HEK293 (cell line): ENCODE results near the gene ZFP57.

Experiments used
- CTCF ChIA-PET: fragments of 350-600 bp; formaldehyde crosslinking; extraction: SDS; loops from one replicate; lab custom pipeline; 2021; ENCODE audit warnings: antibody characterized with exemption; lab: Yijun Ruan, JAX
- POLR2A ChIA-PET: fragments of 300-600 bp; formaldehyde crosslinking; extraction: SDS; loops from one replicate; lab custom pipeline; 2020; ENCODE audit warnings: antibody characterized with exemption, inconsistent platforms; lab: Yijun Ruan, JAX
- H3K27ac ChIP-seq: fragments of 200-500 bp; sonication (Bioruptor generic); 2 replicates; pipeline ENCODE4 v1.5.1; 2014; ENCODE audit warnings: low read depth, low read length, control low read depth, inconsistent platforms; ENCODE audit errors: extremely low read depth
- H3K36me3 ChIP-seq, 2 experiments: fragments of 200-500 bp in 1 of 2; sonication (Bioruptor generic) in 1 of 2; 1 replicate in 1 of 2; 2 replicates in 1 of 2; pipeline ENCODE4 v1.5.1; 2014 to 2017; ENCODE audit warnings: inconsistent platforms in 2 of 2, low read length in 2 of 2; ENCODE audit not compliant: control insufficient read depth in 2 of 2, insufficient read depth in 1 of 2
- H3K4me1 ChIP-seq: fragments of 200-500 bp; sonication (Bioruptor generic); 2 replicates; pipeline ENCODE4 v1.5.1; 2014; ENCODE audit warnings: mild to moderate bottlenecking, low read length, inconsistent platforms; ENCODE audit not compliant: control insufficient read depth, insufficient read depth
- H3K4me3 ChIP-seq: 2 replicates; pipeline ENCODE4 v1.5.1; 2011; ENCODE audit warnings: low read depth, mild to moderate bottlenecking, control low read depth, low read length, moderate library complexity
- H3K9me3 ChIP-seq: fragments of 200-500 bp; sonication (Bioruptor generic); 2 replicates; pipeline ENCODE4 v1.5.1; 2014; ENCODE audit warnings: low read depth, low read length, inconsistent platforms; ENCODE audit not compliant: control insufficient read depth, insufficient read depth
- ATF2 ChIP-seq: fragments of 450-650 bp; formaldehyde crosslinking; IDR thresholded peaks from 2 replicates; pipeline ENCODE4 v1.5.1; 2016; ENCODE audit warnings: missing biosample characterization, missing genetic modification characterization, low read depth
- BCL11B ChIP-seq: fragments of 450-650 bp; formaldehyde crosslinking; IDR thresholded peaks from 2 replicates; pipeline ENCODE4 v1.5.1; 2016; ENCODE audit warnings: low read depth, missing biosample characterization, missing genetic modification characterization
- GLI4 ChIP-seq: fragments of 450-650 bp; formaldehyde crosslinking; IDR thresholded peaks from 2 replicates; pipeline ENCODE4 v1.5.1; 2016; ENCODE audit warnings: missing biosample characterization, missing genetic modification characterization
- KLF16 ChIP-seq: fragments of 450-650 bp; formaldehyde crosslinking; IDR thresholded peaks from 2 replicates; pipeline ENCODE4 v1.5.1; 2017; ENCODE audit warnings: missing biosample characterization, missing genetic modification characterization
- MEIS1 ChIP-seq: sonication (generic); formaldehyde crosslinking; IDR thresholded peaks from 2 replicates; pipeline ENCODE4 v1.8.1; 2022; ENCODE audit warnings: missing genetic modification reagents, mild to moderate bottlenecking, borderline replicate concordance
- OSR2 ChIP-seq: fragments of 450-650 bp; formaldehyde crosslinking; IDR thresholded peaks from 2 replicates; pipeline ENCODE4 v1.5.1; 2016; ENCODE audit warnings: missing biosample characterization, missing genetic modification characterization
- SALL2 ChIP-seq: fragments of 450-650 bp; formaldehyde crosslinking; IDR thresholded peaks from 2 replicates; pipeline ENCODE4 v1.5.0; 2017; ENCODE audit warnings: missing biosample characterization, mild to moderate bottlenecking, missing genetic modification characterization, borderline replicate concordance
- SP3 ChIP-seq: fragments of 450-650 bp; formaldehyde crosslinking; IDR thresholded peaks from 2 replicates; pipeline ENCODE4 v1.5.1; 2016; ENCODE audit warnings: missing biosample characterization, missing genetic modification characterization
- ZBTB21 ChIP-seq: fragments of 450-650 bp; formaldehyde crosslinking; IDR thresholded peaks from 2 replicates; pipeline ENCODE4 v1.5.1; 2017; ENCODE audit warnings: missing biosample characterization, missing genetic modification characterization
- ZBTB8A ChIP-seq: fragments of 450-650 bp; formaldehyde crosslinking; IDR thresholded peaks from 2 replicates; pipeline ENCODE4 v1.5.1; 2016; ENCODE audit warnings: missing biosample characterization, missing genetic modification characterization
- ZFHX2 ChIP-seq: fragments of 450-650 bp; formaldehyde crosslinking; conservative IDR thresholded peaks from 2 replicates; pipeline ENCODE4 v1.5.1; 2016; ENCODE audit warnings: missing biosample characterization, missing genetic modification characterization
- ZNF132 ChIP-seq: fragments of 450-650 bp; formaldehyde crosslinking; IDR thresholded peaks from 2 replicates; pipeline ENCODE4 v1.5.1; 2017; ENCODE audit warnings: missing biosample characterization, missing genetic modification characterization, borderline replicate concordance
- ZNF140 ChIP-seq: fragments of 450-650 bp; formaldehyde crosslinking; IDR thresholded peaks from 2 replicates; pipeline ENCODE4 v1.5.1; 2016; ENCODE audit warnings: missing biosample characterization, missing genetic modification characterization
- ZNF18 ChIP-seq: fragments of 450-650 bp; formaldehyde crosslinking; IDR thresholded peaks from 2 replicates; pipeline ENCODE4 v1.5.1; 2016; ENCODE audit warnings: missing biosample characterization, missing genetic modification characterization
- ZNF211 ChIP-seq: fragments of 450-650 bp; formaldehyde crosslinking; IDR thresholded peaks from 2 replicates; pipeline ENCODE4 v1.5.1; 2016; ENCODE audit warnings: low read depth, missing biosample characterization, missing genetic modification characterization
- ZNF214 ChIP-seq: fragments of 450-650 bp; formaldehyde crosslinking; IDR thresholded peaks from 2 replicates; pipeline ENCODE4 v1.5.1; 2017; ENCODE audit warnings: missing biosample characterization, mild to moderate bottlenecking, missing genetic modification characterization, borderline replicate concordance
- ZNF23 ChIP-seq: fragments of 450-650 bp; formaldehyde crosslinking; IDR thresholded peaks from 2 replicates; pipeline ENCODE4 v1.5.1; 2016; ENCODE audit warnings: missing biosample characterization, missing genetic modification characterization, borderline replicate concordance
- ZNF274 ChIP-seq, 2 experiments: fragments of 200-500 bp in 1 of 2; fragments of 450-650 bp in 1 of 2; sonication (Bioruptor generic) in 1 of 2; formaldehyde crosslinking in 1 of 2; IDR thresholded peaks; 2 replicates each; pipeline versions ENCODE4 v1.5.1 to v1.6.1; 2014 to 2016; ENCODE audit warnings: borderline replicate concordance in 1 of 2, inconsistent platforms in 1 of 2, low read length in 1 of 2, missing biosample characterization in 1 of 2, missing genetic modification characterization in 1 of 2
- ZNF324 ChIP-seq: fragments of 450-650 bp; formaldehyde crosslinking; IDR thresholded peaks from 2 replicates; pipeline ENCODE4 v1.5.1; 2016; ENCODE audit warnings: missing biosample characterization, missing genetic modification characterization
- ZNF350 ChIP-seq: fragments of 450-650 bp; formaldehyde crosslinking; IDR thresholded peaks from 2 replicates; pipeline ENCODE4 v1.5.0; 2017; ENCODE audit warnings: missing biosample characterization, mild to moderate bottlenecking, missing genetic modification characterization
- ZNF423 ChIP-seq: fragments of 450-650 bp; formaldehyde crosslinking; IDR thresholded peaks from 2 replicates; pipeline ENCODE4 v1.5.1; 2016; ENCODE audit warnings: missing biosample characterization, missing genetic modification characterization
- ZNF433 ChIP-seq: fragments of 450-650 bp; formaldehyde crosslinking; IDR thresholded peaks from 2 replicates; pipeline ENCODE4 v1.5.1; 2016; ENCODE audit warnings: missing biosample characterization, missing genetic modification characterization, low read depth
- ZNF571 ChIP-seq: fragments of 450-650 bp; formaldehyde crosslinking; IDR thresholded peaks from 2 replicates; pipeline ENCODE4 v1.5.0; 2017; ENCODE audit warnings: missing biosample characterization, missing genetic modification characterization
- ZNF596 ChIP-seq: fragments of 450-650 bp; IDR thresholded peaks from 2 replicates; pipeline ENCODE4 v1.5.0; 2018; ENCODE audit warnings: missing biosample characterization, mild to moderate bottlenecking, missing genetic modification characterization, moderate library complexity
- ZNF707 ChIP-seq: fragments of 450-650 bp; formaldehyde crosslinking; IDR thresholded peaks from 2 replicates; pipeline ENCODE4 v1.5.1; 2016; ENCODE audit warnings: missing biosample characterization, missing genetic modification characterization
- ZNF776 ChIP-seq: fragments of 450-650 bp; formaldehyde crosslinking; IDR thresholded peaks from 2 replicates; pipeline ENCODE4 v1.5.0; 2017; ENCODE audit warnings: missing biosample characterization, missing genetic modification characterization, borderline replicate concordance
- ZNF785 ChIP-seq: fragments of 450-650 bp; formaldehyde crosslinking; IDR thresholded peaks from 2 replicates; pipeline ENCODE4 v1.5.1; 2016; ENCODE audit warnings: missing biosample characterization, missing genetic modification characterization
- TF ChIP-seq, protein P1 (sequence below): fragments of 450-650 bp; formaldehyde crosslinking; IDR thresholded peaks from 2 replicates; pipeline ENCODE4 v1.5.1; 2016; ENCODE audit warnings: missing biosample characterization, missing genetic modification characterization

ZFP57 gene

GRCh38 chr6:29667158-29667557 is 13.8 kb downstream of the ZFP57 start:
- Histone ChIP-seq H3K4me3 (no peak overlapping the region), H3K9me3 (no peaks in the 10 kb centered on the region), H3K27ac (no peak overlapping the region), H3K36me3 (no peaks in the 10 kb centered on the region), H3K4me1 (peaks cover 3% of the 10 kb centered on the region; the same call in 1 of the 2 replicates)
- ChIA-PET POLR2A (interaction anchor here (1.8 kb wide), 1 partner anchor 17 kb away, joined by 7 read pairs; no protein-coding TSS in a partner anchor), CTCF (interaction anchor here (0.6 to 10.1 kb wide), 8 partner anchors 10 to 1916 kb away, joined by 3 to 287 read pairs (median 4); partner anchors contain the start of gene MOG)
- TF ChIP-seq GLI4 (tag by site-specific recombination), result no peak
- no peak for TF ChIP-seq ZNF23
- no peak for TF ChIP-seq ZNF785 (tag by site-specific recombination)
- TF ChIP-seq ZNF211, result no peak
- TF ChIP-seq, protein P1, sequence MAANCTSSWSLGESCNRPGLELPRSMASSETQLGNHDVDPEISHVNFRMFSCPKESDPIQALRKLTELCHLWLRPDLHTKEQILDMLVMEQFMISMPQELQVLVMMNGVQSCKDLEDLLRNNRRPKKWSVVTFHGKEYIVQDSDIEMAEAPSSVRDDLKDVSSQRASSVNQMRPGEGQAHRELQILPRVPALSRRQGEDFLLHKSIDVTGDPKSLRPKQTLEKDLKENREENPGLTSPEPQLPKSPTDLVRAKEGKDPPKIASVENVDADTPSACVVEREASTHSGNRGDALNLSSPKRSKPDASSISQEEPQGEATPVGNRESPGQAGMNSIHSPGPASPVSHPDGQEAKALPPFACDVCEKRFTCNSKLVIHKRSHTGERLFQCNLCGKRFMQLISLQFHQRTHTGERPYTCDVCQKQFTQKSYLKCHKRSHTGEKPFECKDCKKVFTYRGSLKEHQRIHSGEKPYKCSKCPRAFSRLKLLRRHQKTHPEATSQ (tag by site-specific recombination), result no peak
- no peak for TF ChIP-seq ZBTB21
- TF ChIP-seq ZNF423 (tag by site-specific recombination), result no peak
- TF ChIP-seq ZNF433 (tag by site-specific recombination), result no peak
- no peak for TF ChIP-seq ZNF214 (tag by site-specific recombination)
- no peak for TF ChIP-seq ZNF18
- no peak for TF ChIP-seq SALL2
- TF ChIP-seq BCL11B (tag by site-specific recombination), result no peak
- no peak for TF ChIP-seq ZNF350 (tag by site-specific recombination)
- TF ChIP-seq ZNF596 (tag by site-specific recombination), result no peak

DNA sequence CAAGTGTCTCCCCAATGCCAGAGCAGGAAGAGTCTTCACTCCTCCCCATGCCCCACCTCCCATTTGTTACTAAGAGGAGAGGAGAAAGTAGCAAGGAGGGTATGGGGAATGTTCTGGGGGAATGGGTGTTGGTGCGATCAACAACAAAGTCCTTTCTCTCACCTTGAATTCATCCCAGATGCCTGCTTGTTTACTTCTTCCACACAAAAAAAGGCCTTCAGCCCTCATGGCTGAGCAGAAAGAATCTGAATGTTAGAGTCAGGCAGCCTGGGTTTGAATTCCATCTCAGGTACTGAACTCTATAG is 14.2 kb downstream of the ZFP57 start:
- no peaks in the 10 kb centered on the region for H3K9me3 ChIP-seq
- H3K4me1 ChIP-seq, result peaks cover 3% of the 10 kb centered on the region; the same call in 1 of the 2 replicates
- ChIA-PET CTCF (interaction anchor here (0.6 to 10.1 kb wide), 9 partner anchors 10 to 1916 kb away, joined by 3 to 287 read pairs (median 4); partner anchors contain the start of gene MOG), POLR2A (interaction anchor here (1.1 to 1.8 kb wide), 2 partner anchors 16 to 34 kb away, joined by 4 to 7 read pairs; partner anchors contain the start of gene GABBR1)
- H3K4me3 ChIP-seq, result no peak overlapping the region
- TF ChIP-seq KLF16 (tag by site-specific recombination) (no peak), ZBTB8A (tag by site-specific recombination) (no peak), ZNF776 (tag by site-specific recombination) (no peak), ZNF140 (tag by site-specific recombination) (no peak), ZFHX2 (tag by site-specific recombination) (no peak), ZNF274 (IDR thresholded peaks at IDR 0.05; ENCODE audit: low read length) (no peak), ZNF274 (tag by site-specific recombination; IDR thresholded peaks at IDR 0.05; ENCODE audit: borderline replicate concordance) (no peak), ZNF571 (no peak), ATF2 (no peak), ZNF350 (tag by site-specific recombination) (no peak), ZNF132 (tag by site-specific recombination) (no peak), OSR2 (tag by site-specific recombination) (no peak), ZNF324 (no peak), SP3 (no peak), MEIS1 (CRISPR knock-in tag) (no peak), ZNF707 (no peak)
- H3K36me3 ChIP-seq, result no peaks in the 10 kb centered on the region
- H3K27ac ChIP-seq, result no peak overlapping the region
